Glutamatergic neuron (in vitro differentiated cells): ENCODE data around the gene ANKRD16. TPM values are rescaled to one million over a fixed set of nuclear protein-coding genes. Genes with fewer than 3 reads are reported as not detected.
A peak's percentile ranks its signal among the peaks of the same experiment; 100 is the strongest.

Experiments
- DNase-seq: peaks from one replicate; pipeline ENCODE4 v3.0.0; 2022
- H3K27ac Mint-ChIP-seq: one replicate; pipeline ENCODE4 v1.8.0; 2020; ENCODE audit warnings: mild to moderate bottlenecking, mixed read lengths, inconsistent platforms; ENCODE audit not compliant: unreplicated experiment
- H3K27me3 Mint-ChIP-seq: one replicate; pipeline ENCODE4 v1.8.0; 2020; ENCODE audit warnings: mild to moderate bottlenecking, moderate library complexity, mixed read lengths, inconsistent platforms; ENCODE audit not compliant: unreplicated experiment
- H3K36me3 Mint-ChIP-seq: one replicate; pipeline ENCODE4 v1.8.0; 2020; ENCODE audit warnings: mild to moderate bottlenecking, mixed read lengths, inconsistent platforms; ENCODE audit not compliant: unreplicated experiment
- H3K4me1 Mint-ChIP-seq: one replicate; pipeline ENCODE4 v1.8.0; 2020; ENCODE audit warnings: mild to moderate bottlenecking, low read depth, mixed read lengths, inconsistent platforms; ENCODE audit not compliant: unreplicated experiment
- H3K4me3 Mint-ChIP-seq: one replicate; pipeline ENCODE4 v1.8.0; 2020; ENCODE audit warnings: mild to moderate bottlenecking, mixed read lengths, inconsistent platforms; ENCODE audit not compliant: unreplicated experiment
- H3K9me3 Mint-ChIP-seq: one replicate; pipeline ENCODE4 v1.8.0; 2020; ENCODE audit warnings: mild to moderate bottlenecking, moderate library complexity, mixed read lengths, inconsistent platforms; ENCODE audit not compliant: unreplicated experiment
- CTCF ChIP-seq: fragments of 200-600 bp; sonication (generic); IDR thresholded peaks from one replicate; pipeline ENCODE4 v1.5.0; 2021; ENCODE audit not compliant: partially characterized antibody, unreplicated experiment
- long read RNA-seq: library from polyadenylated mRNA; unstranded; transcript quantifications from one replicate; pipeline ENCODE4 v2.0.0, GENCODE V29; 2020; ENCODE audit not compliant: unreplicated experiment
- total RNA-seq: library from RNA; stranded (reverse); fragmentation: NEBNext Ultra II Directional; extraction: Animal tissue kit (Norgen Biotek cat#: 25700); gene quantifications from one replicate; pipeline ENCODE4 v1.2.1, GENCODE V29; 2021; ENCODE audit not compliant: unreplicated experiment

Gene ANKRD16
- total RNA-seq: 7.5 TPM
- long read RNA-seq, partial matches to known transcripts: 1 of 1 reads
- long read RNA-seq, other reads (novel, unspliced or antisense): 0 of 1 reads

GRCh38 chr10:5889624-5890451 is at the start of gene ANKRD16, which contains the start of gene FBH1:
Gene ANKRD16, minus strand, starts transcription at chr10:5889893. Its CDS starts 539 bp downstream, at chr10:5889354.
Gene FBH1, plus strand, starts transcription at chr10:5890243. Its CDS starts 103 bp downstream, at chr10:5890346.
- H3K4me3 Mint-ChIP-seq: peak within 1 kb of the TSS; percentile 95
- peak; percentile 99 for DNase-seq
- H3K36me3 Mint-ChIP-seq: no peaks in the 10 kb centered on the region
- peaks cover 9% of the 10 kb centered on the region for H3K9me3 Mint-ChIP-seq
- peaks cover 27% of the 10 kb centered on the region for H3K4me1 Mint-ChIP-seq
- TF ChIP-seq CTCF: no peak
- H3K27ac Mint-ChIP-seq: peak within 1 kb of the TSS; percentile 85
- peaks cover 8% of the 10 kb centered on the region for H3K27me3 Mint-ChIP-seq

GRCh38 chr10:5938291-5938690 is 48.6 kb upstream of the ANKRD16 start:
- Mint-ChIP-seq H3K9me3 (peaks cover 4% of the 10 kb centered on the region), H3K4me1 (no peaks in the 10 kb centered on the region), H3K4me3 (no peak overlapping the region), H3K27me3 (peaks cover 2% of the 10 kb centered on the region), H3K27ac (no peak overlapping the region), H3K36me3 (no peaks in the 10 kb centered on the region)
- no peak for DNase-seq
- TF ChIP-seq CTCF: no peak

- TF ChIP-seq CTCF: no peak
- DNase-seq: no peak
- no peak overlapping the region for H3K27ac Mint-ChIP-seq
- H3K36me3 Mint-ChIP-seq: no peaks in the 10 kb centered on the region
- peaks cover 2% of the 10 kb centered on the region for H3K27me3 Mint-ChIP-seq
- H3K4me1 Mint-ChIP-seq: no peaks in the 10 kb centered on the region
- H3K9me3 Mint-ChIP-seq: peaks cover 4% of the 10 kb centered on the region
- no peak overlapping the region for H3K4me3 Mint-ChIP-seq
Observed at GRCh38 chr10:5937016-5937415, 47.3 kb upstream of the ANKRD16 start.

- no peak overlapping the region for H3K27ac Mint-ChIP-seq
- H3K36me3 Mint-ChIP-seq: no peaks in the 10 kb centered on the region
- no peak for DNase-seq
- peaks cover 4% of the 10 kb centered on the region for H3K9me3 Mint-ChIP-seq
- H3K4me1 Mint-ChIP-seq: no peaks in the 10 kb centered on the region
- no peak overlapping the region for H3K4me3 Mint-ChIP-seq
- peaks cover 2% of the 10 kb centered on the region for H3K27me3 Mint-ChIP-seq
- no peak for TF ChIP-seq CTCF
Observed at GRCh38 chr10:5935628-5936027, 45.9 kb upstream of the ANKRD16 start.
